ENCODE data around the gene CELF5.

DNA sequence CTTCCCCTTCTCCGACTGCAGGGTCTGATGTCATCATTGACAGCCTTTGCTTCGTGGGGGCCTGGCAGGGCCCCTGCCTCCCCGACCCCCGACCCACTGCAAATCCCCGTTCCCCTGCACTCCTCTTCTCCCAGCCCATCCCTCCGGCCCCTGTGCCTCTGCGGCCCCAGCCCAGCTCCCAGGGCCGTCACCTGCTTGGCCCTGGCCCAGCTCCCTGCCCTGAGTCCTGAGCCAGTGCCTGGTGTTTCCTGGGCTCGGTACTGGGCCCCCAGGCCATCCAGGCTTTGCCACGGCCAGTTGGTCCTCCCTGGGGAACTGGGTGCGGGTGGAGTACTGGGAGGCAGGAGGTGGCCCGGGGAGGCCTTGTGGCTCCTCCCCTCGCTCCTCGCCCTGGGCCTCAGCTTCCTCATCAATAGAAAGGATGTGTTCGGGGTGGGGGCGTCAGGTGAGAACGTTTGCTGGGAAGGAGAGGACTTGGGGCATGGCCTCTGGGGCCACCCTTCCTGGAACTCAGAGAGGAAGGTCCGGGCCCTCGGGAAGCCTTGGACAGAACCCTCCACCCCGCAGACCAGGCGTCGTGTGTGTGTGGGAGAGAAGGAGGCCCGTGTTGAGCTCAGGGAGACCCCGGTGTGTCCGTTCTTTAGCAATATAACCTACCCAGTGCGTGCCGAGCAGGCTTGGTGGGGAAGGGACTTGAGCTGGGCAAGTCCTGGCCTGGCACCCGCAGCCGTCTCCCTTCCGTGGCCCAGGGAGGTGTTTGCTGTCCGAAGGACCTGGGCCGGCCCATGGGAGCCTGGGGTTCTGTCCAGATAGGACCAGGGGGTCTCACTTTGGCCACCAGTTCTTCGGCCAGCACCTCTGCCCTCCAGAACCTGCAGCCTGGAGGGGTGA lies 15.9 kb upstream of the CELF5 start:
- no peak for TF ChIP-seq POLR2A (IDR thresholded peaks at IDR 0.05)
- TF ChIP-seq, protein P1, sequence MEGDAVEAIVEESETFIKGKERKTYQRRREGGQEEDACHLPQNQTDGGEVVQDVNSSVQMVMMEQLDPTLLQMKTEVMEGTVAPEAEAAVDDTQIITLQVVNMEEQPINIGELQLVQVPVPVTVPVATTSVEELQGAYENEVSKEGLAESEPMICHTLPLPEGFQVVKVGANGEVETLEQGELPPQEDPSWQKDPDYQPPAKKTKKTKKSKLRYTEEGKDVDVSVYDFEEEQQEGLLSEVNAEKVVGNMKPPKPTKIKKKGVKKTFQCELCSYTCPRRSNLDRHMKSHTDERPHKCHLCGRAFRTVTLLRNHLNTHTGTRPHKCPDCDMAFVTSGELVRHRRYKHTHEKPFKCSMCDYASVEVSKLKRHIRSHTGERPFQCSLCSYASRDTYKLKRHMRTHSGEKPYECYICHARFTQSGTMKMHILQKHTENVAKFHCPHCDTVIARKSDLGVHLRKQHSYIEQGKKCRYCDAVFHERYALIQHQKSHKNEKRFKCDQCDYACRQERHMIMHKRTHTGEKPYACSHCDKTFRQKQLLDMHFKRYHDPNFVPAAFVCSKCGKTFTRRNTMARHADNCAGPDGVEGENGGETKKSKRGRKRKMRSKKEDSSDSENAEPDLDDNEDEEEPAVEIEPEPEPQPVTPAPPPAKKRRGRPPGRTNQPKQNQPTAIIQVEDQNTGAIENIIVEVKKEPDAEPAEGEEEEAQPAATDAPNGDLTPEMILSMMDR (IDR thresholded peaks at IDR 0.05) = no peak

Measured in sigmoid colon (tissue), 3 donors.